GM20000 (cell line): Measurements from ENCODE around the gene BBS1.

Experiments
- DNase-seq: peaks from one replicate; pipeline ENCODE4 v3.0.0; 2012; ENCODE audit warnings: low spot score
- CTCF ChIP-seq: IDR thresholded peaks from 2 replicates; pipeline ENCODE4 v1.5.1; 2012; ENCODE audit warnings: mild to moderate bottlenecking, control low read depth; ENCODE audit errors: extremely low read depth, missing control alignments

Gene BBS1

GRCh38 chr11:66477263-66478201, 32.9 kb upstream of the BBS1 start:
- no peak for DNase-seq
- no peak for TF ChIP-seq CTCF

- peak; percentile 52 for TF ChIP-seq CTCF
- peak; percentile 79 for DNase-seq
These were observed 31.6 kb upstream of the BBS1 start for GRCh38 chr11:66478729-66479393.

GRCh38 chr11:66479394-66480116, 30.9 kb upstream of the BBS1 start:
- no peak for DNase-seq

GRCh38 chr11:66480117-66480938, 30.1 kb upstream of the BBS1 start, which contains the start of gene DPP3:
Gene DPP3 (plus strand): TSS chr11:66480434. CDS start chr11:66482201, 1,767 bp downstream.
- DNase-seq, result peak; percentile 100
- no peak for TF ChIP-seq CTCF

More at GRCh38 chr11:66479394-66480116, 30.9 kb upstream of the BBS1 start:
- TF ChIP-seq CTCF, result no peak

GRCh38 chr11:66484806-66485380, 25.5 kb upstream of the BBS1 start:
- no peak for TF ChIP-seq CTCF
- DNase-seq, result no peak

- TF ChIP-seq CTCF, result no peak
- no peak for DNase-seq
These were observed 21.5 kb upstream of the BBS1 start for GRCh38 chr11:66488957-66489356.
